GM19372 (cell line): ENCODE results near the gene CYSTM1.

Source experiments
- ATAC-seq: cut with Tn5 transposase; IDR thresholded peaks from one replicate; pipeline ENCODE4 v1.9.1; 2021; ENCODE audit warnings: mild to moderate bottlenecking, low read depth, moderate library complexity; ENCODE audit not compliant: unreplicated experiment

CYSTM1 gene

DNA sequence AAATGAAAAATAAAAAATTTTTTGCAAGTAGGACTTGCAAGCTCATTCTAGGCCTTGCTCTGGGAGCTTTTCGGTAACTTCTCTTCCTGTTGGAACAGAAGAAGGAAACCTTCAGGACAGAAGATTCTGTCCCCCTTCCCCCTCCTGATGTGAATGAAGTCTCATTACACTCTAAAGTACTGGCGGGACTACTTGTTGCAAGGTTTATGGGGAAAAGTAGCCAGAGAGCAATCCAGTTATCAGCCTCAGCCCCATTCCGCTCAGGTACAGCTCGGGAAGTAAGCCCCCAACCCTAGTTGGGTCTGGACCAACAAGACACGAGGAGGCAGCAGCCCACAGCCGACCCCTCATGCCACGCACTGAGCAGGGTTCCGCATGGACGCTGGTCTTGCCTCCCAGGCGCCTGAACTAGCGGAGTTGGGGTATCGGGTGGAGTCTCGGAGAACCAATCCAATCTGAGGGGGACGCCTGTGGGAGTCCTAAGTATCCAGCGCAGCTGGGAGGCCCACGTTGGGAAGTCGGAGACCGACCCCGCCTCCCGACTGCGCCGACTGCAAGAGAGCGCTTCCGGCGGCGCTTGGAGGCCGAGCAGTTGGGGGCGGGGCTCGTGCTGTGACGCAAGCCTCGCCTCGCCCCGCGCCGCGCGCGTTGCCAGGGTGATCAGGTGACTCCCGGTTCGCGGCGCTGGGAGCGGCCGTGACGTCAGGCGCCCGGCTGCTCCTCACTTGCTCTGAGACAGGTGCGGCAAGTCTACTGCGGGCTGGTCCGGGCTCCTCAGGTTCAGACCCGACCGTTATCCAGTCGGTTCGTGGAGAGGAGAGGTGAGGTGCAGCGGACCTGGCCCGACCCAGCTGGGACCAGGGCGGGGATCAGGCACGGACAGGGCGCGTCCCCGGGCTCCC is at the start of gene CYSTM1:
TSS of gene CYSTM1 (plus strand) at position 724 of the 902 bp plus-strand sequence. CDS start 19,278 bp downstream, outside the sequence.
- ATAC-seq, result peak; percentile 92

DNA sequence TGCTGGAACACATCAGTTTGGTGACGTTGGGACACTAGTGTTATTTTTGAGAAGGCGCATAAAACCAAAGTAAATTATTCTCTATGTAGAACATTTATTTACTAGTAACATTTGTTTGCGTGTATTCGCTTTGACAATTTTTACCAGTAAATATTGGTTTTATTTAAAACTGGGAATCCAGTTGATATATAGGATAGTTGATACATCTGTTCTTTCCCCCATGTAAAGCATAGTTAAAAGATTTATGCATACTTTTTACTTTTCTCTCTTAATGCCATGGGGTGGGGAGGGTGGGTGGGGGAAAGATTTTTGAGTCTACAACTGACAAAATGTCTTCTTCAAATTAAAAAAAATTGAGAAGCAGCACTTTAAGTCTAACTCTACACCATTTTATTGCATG is 49.4 kb upstream of the CYSTM1 start, which contains the start of gene IGIP:
TSS of gene IGIP (plus strand) at position 301 of the 400 bp plus-strand sequence. CDS start 2,540 bp downstream, outside the sequence.
- ATAC-seq, result no peak

GRCh38 chr5:140126315-140127012 is 48.5 kb upstream of the CYSTM1 start:
- no peak for ATAC-seq

DNA sequence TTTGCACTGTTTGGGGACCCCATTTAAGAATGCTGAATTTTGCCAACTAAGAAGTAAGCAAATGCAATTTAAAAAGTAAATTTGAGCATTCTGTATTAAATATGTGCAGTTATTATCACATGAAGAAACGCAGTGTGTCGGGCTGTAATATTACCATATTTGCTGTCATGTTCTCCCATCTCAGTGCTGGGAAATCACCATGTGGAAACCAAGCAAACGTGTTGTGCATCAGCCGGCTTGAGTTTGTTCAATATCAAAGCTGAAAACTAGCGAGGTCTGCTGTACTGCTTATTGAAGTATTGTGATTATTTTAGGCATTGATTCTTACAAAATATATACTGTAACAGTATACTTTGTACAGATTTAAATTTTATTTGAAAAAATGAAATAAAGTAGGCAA is 46.6 kb upstream of the CYSTM1 start:
- ATAC-seq, result no peak

- ATAC-seq, result no peak
Observed at GRCh38 chr5:140130949-140131733, 43.8 kb upstream of the CYSTM1 start.

DNA sequence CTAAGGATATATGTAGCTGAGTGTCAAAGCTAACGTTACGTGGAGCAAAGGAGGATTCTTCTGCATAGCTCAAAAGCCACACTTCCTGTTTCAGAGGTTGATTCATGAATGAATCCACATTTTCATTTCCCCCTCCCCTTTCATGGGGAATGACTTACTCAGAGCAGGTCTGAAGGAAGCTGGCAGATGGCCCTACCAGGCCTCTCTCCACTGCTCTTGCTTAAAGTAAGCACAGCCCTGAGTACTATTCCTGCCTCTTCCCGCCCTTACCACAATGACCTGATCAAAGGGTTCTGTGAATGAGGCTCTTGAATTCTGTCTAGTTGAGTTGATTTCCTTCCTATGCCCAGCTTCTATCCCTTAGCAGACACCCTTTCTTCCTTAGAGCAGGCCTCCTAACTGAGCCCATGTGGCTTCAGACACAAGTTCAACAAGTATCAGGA is 43.0 kb upstream of the CYSTM1 start:
- no peak for ATAC-seq

DNA sequence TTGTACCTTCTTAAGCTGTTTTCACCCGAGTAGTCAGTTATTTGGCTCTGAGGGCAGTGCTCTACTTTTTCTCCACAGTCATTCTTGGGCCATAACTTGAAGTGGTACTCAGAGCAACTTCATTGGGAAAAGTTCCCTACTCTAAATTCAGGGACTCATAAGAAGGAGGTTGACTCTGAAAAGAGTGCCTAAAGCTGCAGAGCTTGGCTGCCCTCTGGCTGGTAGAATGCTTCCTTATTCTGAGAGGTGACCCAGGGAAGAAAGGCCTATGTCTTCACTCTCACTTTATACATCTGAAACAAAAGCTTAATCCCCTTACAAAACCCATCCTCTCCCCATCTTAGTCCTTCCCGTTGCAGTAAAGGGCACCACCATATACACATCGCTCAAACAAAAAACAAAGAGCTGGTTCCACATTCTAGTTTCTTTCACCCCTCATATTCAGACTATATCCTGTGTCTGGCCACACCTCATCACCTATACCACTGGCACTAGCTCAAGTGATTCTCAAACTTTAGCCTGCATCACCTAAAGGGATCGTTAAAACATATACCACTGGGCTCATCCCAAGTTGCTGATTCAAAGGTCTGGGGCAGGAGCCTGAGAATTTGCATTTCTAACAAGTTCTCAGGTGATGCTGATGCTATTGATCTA is 41.3 kb upstream of the CYSTM1 start:
- no peak for ATAC-seq

- no peak for ATAC-seq
Observed at GRCh38 chr5:140134277-140134935, 40.6 kb upstream of the CYSTM1 start.

- ATAC-seq, result no peak
Observed at GRCh38 chr5:140135127-140135526, 39.9 kb upstream of the CYSTM1 start.

DNA sequence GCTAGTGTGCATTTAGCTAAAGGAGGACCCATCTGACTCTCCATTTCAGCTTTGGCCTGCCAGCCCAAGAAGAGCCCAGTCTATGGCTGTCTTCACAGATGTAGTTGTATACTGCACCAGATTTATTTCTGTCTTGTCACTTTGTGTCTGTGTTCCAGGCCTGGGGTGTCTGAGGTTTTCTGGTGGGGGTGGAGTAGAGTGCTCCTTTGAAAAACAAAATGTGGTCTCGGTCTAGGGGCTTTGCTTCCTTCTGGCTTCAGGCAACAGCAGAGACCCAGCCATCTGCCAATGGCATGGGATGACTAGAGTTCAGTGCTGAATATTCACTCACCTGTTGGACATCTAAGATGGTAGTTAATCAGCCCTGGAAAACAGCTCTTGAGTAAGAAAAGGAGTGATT is 38.4 kb upstream of the CYSTM1 start:
- no peak for ATAC-seq

- ATAC-seq, result no peak
Observed at GRCh38 chr5:140140435-140140834, 34.6 kb upstream of the CYSTM1 start.

- ATAC-seq, result no peak
Observed at GRCh38 chr5:140141241-140141640, 33.7 kb upstream of the CYSTM1 start.

DNA sequence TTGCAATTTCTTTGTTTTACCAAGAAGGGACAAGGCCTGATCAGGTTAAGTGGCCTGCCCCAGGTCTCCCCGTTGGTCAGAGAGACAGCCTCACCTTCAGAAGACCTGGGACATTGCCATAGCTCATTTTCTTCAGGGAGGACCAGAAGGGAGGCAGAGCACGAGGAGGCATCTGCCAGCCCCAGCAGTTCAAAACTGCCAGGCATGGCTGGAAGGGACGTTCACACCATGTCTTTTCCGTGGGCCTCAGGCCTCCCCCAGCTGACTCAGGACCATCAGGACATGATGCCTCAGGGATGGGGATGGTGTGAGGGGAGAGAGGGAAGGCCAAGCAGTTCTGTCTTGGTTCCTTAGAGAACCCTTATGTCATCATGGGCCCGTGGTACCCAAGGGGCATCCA is 32.7 kb upstream of the CYSTM1 start:
- no peak for ATAC-seq

DNA sequence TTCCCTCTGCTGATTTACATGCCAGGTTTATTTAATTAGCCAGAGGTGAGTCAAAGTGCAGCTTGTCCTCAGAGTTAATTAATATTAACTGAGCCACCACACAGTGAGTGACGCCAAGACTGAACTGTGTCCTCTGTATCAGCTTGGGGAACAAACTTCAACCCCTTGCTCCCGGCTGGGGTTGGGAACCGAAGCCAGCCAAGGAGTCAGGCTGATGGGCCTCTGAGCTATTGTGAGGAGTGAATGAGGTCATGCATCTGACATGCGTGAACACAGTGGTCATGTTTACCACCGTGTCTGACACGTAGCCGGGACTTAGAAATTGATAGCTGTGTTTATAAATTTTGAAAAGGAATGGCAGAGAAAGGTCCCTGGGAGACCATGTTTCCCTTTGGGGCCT is 32.1 kb upstream of the CYSTM1 start:
- no peak for ATAC-seq

- ATAC-seq, result no peak
Observed at GRCh38 chr5:140143521-140144258, 31.3 kb upstream of the CYSTM1 start.

- no peak for ATAC-seq
Observed at GRCh38 chr5:140145256-140145655, 29.7 kb upstream of the CYSTM1 start.

- ATAC-seq, result peak; percentile 68
Observed at GRCh38 chr5:140145818-140146522, 29.0 kb upstream of the CYSTM1 start.

DNA sequence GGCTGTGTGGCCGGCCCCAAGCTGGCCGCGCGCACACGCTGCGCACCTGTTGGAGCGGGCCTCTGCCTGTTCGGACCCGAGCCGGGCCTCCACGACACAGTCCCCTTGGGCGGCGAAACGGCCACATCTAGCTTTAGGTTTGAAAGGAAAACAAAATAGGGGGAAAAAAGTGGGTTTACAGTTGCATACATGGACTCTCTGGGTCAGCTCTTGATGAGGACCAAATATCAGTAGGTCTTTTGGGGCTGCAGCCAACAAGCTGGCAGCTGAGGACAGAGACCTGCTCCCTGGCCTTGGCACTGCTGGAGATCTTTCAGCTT is 28.5 kb upstream of the CYSTM1 start:
- ATAC-seq, result no peak

- ATAC-seq, result no peak
Observed at GRCh38 chr5:140147460-140147859, 27.5 kb upstream of the CYSTM1 start.
